Measurements from ENCODE around the gene HMOX1.
"Not testable (repeated sequence)": the region's sequence is repeated elsewhere in the genome, so short reads cannot be mapped to it uniquely, and the experiment has no call there.

HMOX1 gene

DNA sequence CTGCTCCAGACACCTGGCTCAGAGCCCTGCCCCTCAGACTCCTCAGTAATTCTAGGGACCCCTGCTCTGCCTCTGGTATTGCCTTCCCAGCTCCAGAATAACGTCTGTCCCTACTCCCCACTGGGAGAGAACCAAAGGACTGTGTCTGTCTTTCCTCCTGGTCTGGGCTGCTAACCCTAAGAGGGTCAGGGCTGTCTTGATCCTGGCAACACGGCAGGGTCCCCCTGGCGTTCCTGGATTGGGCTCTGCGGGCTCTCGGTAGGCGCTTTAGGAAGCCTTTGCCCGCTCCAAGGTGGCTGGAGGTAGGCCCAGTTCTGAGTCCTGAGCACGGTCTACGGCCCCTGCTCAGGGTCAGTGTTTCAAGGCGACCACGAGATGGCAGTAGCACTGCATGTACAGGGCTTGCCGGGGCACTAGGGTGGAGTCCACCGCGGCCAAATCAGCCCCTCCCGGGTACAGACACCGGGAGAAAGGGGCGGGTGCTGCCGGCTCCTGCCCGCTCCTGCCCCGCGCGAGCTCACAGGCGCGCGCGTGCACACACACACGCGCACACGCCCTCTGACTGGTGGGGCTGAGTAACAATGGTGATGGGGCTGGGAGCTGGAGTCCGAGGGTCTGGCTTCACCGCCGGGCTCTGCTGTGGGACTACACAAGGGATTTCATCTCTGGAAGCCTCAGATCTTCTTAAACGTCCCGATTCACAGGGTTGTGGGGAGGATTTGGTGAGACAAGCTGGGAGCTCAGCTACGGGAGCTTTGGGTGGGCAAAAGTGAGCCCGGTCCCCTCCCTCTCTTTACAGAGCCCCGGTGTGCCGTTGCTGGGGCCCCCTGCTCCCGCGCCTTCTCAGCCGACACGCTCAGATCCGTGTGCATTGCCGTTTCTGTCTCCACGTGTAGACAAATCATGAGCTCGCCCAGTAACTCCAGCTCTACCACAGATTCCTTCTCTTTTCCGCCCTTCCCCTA is 30.1 kb upstream of the HMOX1 start:
- peak; percentile 91 for DNase-seq

DNA sequence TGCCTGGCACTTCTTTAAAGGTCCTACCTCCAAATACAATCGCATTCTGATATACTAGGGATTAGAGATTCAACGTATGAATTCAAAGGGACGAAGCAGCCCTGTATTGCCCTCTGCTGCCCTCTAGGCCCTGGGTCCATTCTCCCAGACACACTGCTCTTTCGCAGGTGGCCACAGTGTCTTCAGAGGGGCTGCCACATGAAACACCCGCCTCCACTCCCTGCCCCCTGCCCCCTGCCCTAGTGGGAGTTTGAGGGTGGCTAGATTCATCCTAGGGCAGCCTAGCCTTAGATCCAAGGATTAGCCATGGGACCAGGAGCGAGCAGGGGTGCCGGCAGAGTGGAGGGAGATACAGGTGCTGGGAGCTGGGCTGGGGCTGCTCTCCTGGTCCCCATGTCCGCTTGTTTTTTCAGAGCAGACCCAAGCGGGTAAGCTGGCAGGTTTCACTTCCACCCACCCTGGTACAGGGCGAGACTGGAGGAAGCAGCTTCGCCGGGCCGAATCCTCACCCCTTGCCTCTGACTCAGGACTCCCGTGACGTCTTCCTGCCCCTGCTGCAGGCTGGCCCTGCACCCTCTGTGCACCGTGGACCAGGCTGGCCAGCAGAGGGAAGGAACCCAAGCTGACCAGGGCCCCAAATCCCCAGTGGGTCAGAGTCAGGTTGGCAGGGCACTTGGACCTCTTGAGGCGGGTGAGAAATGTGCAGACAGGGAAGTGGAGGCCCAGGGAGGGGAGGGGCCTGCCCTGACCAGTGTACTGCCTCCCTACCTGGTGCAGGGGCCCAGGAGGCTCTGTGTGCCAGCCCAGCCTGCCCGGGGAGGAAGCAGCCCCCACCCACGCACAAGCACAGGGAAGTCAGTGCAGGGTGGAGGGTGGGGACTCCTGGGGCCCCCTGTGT is 28.4 kb upstream of the HMOX1 start:
- DNase-seq, result peak; percentile 92

DNA sequence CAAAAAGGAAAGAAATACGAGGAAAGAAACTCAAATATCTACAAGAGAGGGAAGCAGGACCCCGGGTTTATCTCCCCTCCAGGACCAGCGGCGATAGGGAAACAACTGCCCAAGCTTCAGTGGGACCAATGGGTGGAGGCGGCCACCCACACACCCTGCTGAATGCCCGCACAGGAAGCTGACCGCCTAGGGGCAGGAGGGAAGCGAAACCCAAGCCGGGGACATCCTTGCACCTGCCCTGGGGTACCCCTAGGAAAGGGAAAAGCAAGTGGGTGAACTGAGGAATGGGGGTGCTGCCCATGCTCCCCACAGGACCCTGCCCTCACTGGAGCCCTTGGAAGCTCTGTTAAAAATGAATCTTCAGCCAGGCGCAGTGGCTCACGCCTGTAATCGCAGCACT is 27.6 kb upstream of the HMOX1 start:
- DNase-seq, result peak; percentile 30

DNA sequence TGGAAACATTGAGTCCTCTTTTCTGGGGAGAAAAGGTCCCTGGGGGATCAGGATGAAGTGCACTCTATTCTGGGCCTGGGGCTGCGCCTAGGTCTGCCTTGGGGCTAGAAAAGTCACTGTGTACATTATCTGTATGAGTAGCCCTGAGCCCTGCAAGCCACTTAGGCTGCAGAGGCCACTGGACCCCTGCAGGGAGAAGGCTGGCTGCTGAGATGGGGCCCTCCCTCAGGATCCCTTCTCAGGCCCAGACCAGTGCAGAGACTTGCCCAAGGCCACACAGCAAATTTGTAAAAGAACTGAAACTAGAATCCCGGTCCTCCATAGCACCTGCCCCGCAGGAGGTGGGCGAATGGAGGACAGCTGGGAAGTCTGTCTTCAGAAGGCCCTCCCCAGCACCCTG is 26.8 kb upstream of the HMOX1 start:
- DNase-seq, result no peak

DNA sequence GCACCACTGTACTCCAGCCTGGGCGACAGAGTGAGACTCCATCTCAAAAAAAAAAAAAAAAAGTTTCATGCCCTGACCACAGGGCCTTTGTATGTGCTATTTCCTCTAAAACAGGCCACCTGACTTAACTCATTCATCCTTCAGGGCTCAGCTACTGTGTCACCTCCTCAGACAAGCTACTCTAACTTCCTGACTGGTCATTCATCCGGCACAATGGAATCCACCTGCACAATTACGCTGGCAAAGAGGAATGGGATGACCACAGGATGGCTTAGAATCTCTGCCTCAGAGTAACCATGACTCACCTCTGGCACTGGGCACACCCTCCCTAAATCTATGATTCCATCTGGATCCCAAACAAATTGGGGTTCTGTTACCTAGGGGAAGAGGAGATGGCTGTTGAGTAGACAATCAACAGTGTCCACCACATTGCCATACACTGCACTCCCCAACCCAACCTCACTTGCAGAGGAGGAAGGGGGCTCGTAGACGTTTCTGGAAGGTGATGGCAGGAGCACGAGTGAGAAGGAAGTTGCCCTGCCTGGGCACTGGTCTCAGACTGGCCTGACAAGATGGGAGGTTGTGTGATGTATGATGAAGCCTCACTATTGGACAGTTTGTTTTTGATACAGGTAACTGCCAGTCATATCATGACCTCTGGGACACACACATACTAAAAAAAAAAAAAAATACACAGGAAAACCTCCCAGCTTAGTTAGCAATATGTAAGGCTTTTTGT is 22.8 kb upstream of the HMOX1 start:
- DNase-seq, result no peak

DNA sequence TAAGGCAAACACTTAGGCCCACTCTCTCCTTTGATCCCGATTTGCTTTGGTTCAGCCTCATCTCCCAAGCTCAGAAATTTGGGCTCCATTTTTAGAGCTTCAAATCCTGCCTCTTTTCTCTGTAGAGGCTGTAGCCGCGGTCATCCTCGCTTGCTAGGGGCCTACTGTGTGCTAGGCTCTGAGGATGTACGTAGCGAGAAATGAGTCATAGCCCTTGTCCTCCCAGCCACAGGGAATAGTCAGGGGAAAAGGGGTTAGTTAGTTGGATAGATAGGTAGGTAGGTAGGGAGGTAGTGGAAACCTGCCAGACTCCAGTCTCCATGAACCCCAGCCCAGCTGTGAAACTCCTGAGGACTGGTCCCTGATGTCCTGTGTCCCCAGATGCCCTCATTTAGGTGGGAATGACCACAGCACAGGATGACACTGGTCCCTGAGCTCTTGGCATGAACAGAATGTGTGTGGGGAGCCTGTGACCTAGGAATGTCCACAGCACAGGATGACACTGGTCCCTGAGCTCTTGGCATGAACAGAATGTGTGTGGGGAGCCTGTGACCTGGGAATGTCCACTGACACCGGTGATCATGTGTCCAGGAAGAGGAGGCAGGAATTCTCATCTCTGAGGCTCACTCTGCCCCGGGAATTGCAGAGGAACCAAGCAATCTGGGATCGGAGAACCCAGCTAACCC is 21.4 kb upstream of the HMOX1 start:
- DNase-seq, result no peak

DNA sequence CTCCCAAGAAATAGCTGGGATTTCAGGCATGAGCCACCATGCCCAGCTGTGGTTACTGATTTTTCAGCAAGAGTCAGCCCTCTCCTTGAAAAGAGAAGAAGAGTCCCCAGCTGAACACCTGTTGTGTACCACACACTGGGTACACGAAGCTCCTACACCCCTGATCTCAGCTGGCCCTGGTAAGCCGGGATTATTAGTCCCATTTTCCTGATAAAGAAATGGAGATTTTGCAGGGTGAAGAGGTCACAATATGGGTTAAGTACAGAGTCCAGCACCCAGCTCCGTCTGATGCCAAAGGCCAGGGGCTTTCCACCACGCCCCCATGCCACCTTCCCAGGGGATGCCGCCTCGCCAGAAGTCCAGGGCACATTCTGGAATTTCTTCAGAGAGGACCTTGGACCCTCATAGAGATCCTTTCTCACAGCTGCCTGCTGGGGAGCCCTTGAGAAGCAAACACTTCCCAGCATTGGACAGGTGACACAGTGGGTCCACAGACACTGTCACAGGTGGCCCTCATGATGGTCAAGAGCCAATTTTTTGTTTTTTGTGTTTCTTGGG is 19.8 kb upstream of the HMOX1 start:
- no peak for DNase-seq

DNA sequence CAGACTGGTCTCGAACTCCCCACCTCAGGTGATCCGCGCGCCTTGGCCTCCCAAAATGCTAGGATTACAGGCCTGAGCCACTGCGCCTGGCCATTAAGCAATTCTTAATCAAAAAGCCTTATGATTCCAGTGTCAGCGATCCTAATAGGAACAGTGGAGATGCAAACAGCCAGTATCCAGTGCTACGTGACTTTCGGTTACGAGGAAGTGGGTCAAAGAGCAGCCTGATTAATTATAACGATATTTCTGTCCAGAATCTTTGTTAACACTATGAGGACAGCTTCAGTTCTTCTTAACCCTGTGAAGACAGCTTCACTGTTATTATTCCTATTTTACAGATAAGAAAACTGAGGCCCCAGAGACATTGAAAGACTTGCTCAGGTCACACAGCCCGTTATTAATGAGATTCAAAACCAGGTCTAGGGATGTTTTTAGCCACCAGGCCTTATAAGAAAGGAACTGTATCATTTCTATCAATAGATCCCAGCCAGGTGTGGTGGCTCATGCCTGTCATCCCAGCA is 17.3 kb upstream of the HMOX1 start:
- no peak for DNase-seq

DNA sequence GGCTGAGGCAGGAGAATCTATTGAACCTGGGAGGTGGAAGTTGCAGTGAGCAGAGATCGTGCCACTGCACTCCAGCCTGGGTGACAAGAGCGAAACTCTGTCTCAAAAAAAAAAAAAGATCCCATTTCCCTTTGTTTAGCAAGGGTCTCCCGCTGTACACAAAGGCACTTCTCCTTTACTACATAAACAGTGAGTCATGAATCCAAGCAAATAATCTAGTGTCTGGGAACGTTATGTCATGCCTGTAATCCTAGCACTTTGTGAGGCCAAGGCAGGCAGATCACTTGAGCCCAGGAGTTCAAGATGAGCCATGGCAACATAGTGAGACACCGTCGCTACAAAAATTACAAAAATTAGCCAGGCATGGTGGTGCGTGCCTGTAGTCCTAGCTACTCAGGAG is 16.7 kb upstream of the HMOX1 start:
- not testable (repeated sequence) for DNase-seq

DNA sequence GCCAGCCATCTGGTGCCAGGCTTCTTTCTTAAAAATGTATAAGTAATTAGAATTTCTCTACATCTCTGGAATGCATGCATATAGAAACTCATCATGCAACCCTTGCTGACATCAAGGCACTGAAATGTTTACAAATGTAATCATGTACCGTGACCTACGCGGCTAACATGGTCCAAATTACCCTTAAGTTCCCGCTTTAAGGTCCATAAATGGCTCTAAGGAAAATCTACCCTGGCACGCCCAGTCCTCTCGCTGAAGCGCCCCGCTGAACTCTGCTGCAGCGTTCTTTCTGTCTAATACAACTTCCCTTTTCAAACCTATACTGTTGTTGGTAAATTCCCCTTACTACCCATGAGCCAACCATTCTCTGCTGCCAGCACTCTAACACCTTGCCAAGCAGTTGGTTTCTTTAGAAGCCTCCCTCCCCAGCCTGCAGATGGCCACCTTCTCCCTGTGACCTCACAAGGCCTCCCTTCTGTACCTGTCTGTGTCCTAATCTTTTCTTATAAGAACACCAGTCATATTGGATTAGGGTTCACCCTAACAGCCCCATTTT is 13.5 kb upstream of the HMOX1 start:
- peak; percentile 84 for DNase-seq

DNA sequence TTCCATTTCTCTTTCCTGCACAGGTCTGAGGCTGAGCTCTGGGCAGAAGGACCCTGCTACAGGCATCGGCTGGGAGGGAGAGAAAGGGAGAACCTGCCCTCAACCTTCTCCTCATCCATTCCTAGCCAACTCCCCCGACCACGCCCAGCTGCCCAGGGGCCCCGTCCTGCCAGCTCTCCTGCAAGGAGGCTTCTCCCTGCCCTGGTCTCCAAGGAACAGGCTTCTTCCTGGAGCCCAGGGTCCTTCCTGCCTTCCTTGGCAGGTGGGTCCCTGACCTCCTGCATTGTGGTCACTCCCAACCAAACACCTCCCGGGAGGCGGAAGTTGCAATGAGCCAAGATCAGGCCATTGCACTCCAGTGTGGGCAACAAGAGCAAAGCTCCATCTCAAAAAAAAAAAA is 12.5 kb upstream of the HMOX1 start:
- DNase-seq, result no peak

DNA sequence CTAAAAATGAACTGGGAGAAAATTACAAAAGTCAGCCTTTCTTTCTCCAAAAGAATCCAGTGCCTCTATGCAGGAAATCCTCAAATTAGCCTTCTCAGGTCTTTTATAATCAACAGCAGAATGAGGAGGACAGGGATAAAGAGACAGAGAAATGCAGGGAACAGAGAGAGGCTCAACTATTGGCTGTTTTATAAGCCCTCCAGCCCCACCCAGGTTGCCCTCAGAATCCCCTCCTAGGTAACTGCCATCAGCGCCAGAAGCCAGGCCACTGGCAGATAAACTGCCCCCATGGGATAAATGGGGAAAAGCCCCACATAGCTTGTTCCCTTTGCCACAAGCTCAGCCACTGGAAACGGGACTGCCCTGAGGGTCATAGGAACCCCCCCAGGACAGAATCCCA is 10.9 kb upstream of the HMOX1 start:
- DNase-seq, result no peak

DNA sequence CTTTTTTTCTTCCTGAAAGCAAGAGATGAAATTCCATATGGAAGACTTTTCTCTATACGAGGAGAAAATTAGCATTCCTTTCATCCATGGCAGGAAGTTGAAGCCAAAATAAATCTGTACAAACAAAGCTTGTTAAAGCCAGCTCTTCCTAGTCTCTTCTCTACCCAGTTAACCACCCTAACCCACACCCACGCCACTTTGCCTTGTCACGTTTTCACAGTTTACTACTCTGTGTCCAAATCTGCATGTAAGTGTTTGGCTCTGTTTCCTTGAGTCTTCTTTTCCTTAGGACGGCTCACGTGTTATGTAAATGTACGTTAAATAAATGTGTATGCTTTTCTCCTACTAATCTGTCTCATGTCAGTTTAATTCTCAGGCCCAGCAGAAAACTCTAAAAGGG is 7.1 kb upstream of the HMOX1 start:
- DNase-seq, result no peak

DNA sequence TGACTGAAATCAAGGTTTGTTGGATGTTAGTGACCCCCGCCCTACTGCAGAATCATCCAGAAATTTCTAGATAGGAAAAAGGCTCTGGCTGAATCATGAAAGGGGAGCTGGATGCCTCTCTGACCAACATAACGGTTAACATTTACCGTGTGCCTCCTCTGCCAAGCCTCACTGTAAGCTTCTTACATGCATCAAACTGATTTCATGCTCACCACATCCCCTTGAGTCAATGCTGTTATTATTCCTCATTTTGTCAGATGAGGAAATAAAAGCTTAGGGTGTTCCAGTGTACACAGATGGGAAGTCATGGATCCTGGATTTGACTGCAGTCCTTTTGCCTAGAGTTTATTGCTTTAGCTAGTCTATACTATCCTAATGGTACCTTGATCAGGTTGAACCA is 5.9 kb upstream of the HMOX1 start:
- no peak for DNase-seq

DNA sequence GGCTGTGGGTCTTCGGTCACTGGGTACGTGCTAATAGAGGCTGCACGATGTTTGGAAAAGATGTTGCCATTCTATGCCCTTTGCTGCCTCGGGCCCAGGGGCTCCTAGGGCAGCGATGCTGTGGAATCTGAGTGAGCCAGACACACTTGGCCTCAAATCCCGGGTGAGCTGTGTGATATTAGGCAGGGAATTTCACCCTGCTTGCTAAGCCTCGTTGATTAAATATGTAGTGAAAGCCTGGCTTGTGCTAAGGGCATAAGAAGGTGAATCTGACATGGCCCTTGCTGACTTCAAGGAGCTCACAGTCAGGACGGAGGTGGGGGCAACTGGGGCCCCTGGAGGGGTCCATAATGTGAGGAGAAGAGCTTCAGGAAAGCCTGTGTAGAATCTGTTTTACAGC is 5.4 kb upstream of the HMOX1 start:
- no peak for DNase-seq

DNA sequence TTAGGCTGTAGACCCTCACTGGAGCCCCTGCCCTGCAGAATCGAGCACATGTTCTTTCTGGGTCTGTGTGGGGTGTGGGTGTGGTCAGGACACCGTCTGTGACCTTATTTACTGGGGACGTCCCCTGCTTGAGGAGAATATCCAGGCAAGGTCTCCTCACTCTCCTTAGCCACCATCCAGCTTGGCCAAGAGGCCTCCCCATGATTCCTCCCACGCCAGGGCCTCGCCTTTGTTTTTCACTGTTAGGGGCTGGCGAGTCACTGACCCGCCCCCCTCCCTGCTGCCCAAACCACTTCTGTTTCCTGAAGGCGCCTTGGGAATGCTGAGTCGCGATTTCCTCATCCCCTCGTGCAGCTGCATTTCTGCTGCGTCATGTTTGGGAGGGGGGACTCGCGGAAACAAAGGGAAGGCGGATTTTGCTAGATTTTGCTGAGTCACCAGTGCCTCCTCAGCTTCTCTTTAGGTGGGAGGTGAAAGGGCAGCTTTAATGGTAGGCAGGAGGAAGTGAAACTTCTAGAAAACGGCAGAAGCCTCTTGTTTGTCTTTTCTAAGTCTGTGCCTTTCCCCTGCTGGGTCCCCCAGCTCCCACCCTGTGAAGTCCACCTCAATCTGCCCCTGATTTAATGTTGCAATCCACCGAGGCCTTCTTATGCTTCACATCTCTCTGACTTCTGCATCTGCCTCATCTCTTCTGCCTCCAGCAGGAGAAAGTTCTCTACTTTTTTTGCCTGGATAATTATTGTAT is 4.0 kb upstream of the HMOX1 start:
- peak; percentile 99 for DNase-seq

DNA sequence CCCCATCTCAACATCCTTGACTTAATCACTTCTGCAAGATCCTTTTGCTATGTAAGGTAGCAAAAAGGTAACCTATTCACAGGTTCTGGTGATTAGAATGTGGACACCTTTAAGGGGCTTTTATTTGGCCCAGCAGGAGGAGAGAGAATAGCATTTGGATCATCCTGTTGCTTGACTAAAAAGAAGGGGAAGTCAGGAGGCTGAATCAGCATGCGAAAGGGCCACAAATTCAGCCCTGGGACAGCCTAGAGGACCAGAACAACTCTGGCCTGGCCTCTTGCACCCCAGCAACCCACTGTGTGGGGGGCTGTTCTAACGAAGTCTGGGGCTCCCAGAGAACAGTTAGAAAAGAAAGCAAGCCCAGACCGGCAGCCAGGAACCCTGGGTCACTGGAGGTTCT is 3.2 kb upstream of the HMOX1 start:
- DNase-seq, result peak; percentile 20

DNA sequence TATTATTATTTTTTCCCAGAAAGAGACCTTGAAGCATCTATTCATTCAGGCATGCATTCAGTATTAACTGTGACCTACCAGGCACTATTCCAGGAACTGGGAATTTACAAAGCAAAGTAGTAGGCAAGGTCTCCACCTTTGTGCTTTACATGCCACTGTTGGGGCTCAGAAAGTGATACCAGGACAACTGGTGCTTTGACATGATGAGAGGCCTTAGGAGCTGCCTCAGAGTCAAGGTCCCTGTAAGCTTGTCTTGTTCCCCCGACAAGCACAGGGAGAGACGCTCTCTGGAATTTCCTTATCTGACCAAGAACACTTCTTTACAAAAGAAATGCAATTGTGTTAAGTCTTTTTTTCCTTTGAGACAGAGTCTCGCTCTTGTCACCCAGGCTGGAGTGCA is 2.3 kb upstream of the HMOX1 start:
- no peak for DNase-seq

DNA sequence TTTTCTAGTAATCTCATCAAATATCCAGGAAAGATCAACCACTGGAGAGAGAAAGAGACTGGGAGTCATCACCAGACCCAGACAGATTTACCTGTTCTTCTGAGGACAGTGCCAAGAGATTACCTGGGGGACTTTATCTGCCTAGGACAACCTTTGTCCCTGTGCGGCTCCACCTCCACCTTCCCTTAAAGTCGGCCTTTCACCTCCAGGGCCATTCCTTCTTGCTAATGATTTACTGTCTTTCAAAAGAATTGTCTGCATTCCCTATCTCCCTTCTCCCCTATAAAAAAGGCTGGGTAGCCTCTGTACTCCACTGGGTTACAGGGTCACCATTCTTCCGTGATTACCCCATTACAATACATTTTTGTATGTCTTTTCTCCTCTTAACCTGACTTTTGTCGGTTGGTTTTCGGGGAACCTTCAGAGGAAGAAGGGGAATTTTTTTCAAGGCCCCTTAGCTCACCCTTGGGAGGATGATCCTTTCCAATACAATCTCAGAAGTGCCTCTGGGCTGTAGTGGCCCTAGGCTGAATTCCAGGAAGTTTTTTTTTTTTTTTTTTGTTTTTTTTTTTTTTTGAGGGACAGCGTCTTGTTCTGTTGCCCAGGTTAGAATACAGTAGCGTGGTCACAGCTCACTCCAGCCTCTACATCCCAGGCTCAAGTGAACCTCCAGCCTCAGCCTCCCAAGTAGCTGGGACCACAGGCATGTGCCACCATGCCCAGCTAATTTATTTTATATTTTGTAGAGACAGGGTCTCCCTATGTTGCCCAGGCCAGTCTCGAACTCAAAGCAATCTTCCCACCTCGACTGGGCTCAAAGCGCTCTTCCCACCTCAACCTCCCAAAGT is 1.5 kb upstream of the HMOX1 start:
- DNase-seq, result no peak

DNA sequence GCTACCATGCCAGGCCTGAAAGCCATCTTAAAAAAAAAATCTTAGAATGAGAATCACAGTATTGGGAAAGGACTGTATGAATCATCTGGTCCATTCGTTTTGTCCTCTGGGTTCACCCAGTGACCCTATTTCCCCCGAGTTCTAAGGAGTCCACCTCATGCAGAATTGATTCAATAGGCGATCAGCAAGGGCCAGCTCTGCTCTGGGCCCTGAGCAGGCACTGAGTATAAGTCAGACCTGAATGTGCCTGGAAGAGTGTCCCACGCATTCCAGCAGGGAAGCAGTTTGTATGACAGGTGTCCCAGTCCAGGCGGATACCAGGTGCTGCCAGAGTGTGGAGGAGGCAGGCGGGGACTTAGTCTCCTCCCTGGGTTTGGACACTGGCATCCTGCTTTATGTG is 883 bp upstream of the HMOX1 start:
- no peak for DNase-seq

Data from RPMI8226 (cell line).